Pancreas (tissue), 10 donors: Measurements from ENCODE around the gene JPH2. TPM values are rescaled to one million over a fixed set of nuclear protein-coding genes. Genes with fewer than 3 reads are reported as not detected.
A peak's percentile ranks its signal among the peaks of the same experiment; 100 is the strongest.

ENCODE experiments used
- ATAC-seq, 4 donors: fragments of 200-7000 bp; cut with Tn5 transposase; one replicate each; pipeline versions ENCODE4 v1.8.0 to v1.9.1; 2020; ENCODE audit warnings: mild to moderate bottlenecking in 4 of 4, moderate library complexity in 4 of 4
- DNase-seq, 6 donors: peaks; one replicate each; pipeline ENCODE4 v3.0.0-alpha.2; 2020
- FAIRE-seq: peaks from 2 replicates; lab custom pipeline; 2012; peaks lifted over from hg19 to GRCh38; lab: Jason Lieb, UNC
- H3K27ac ChIP-seq, 4 donors: fragments of 200-600 bp; sonication (generic); 1 replicate in 3 of 4; 2 replicates in 1 of 4; pipeline versions ENCODE4 v1.5.0 to v1.8.0; 2020
- H3K27me3 ChIP-seq, 4 donors: fragments of 200-600 bp; one replicate each; pipeline ENCODE4 v1.8.0; 2021
- H3K36me3 ChIP-seq, 3 donors: fragments of 200-600 bp; sonication (generic) in 1 of 3; one replicate each; pipeline versions ENCODE4 v1.5.0 to v1.8.0; 2020 to 2021
- H3K4me1 ChIP-seq, 3 donors: fragments of 200-600 bp; one replicate each; pipeline ENCODE4 v1.8.0; 2021
- H3K4me3 ChIP-seq, 4 donors: fragments of 200-600 bp; sonication (generic) in 2 of 4; one replicate each; pipeline versions ENCODE4 v1.5.0 to v1.8.0; 2020 to 2021
- H3K9me3 ChIP-seq, 4 donors: fragments of 200-600 bp; one replicate each; pipeline ENCODE4 v1.8.0; 2021
- WGBS, 2 donors: extraction: QIAGEN DNeasy Blood & Tissue Kit; methylation state at CpG; one replicate each; pipeline ENCODE4 v1.1.7; 2013; 5-methylcytosine and 5-hydroxymethylcytosine counted together
- intact Hi-C, 3 donors: fragments of 100-400 bp; cut with DNase I; formaldehyde crosslinking; loops; one replicate each; pipeline versions ENCODE4 v1.11.1 to v1.14.2; 2022
- polyA plus RNA-seq, 2 donors: library from polyadenylated mRNA; stranded (reverse); fragments of 200-250 nt; gene quantifications; one replicate each; pipeline ENCODE4 v1.2.3, GENCODE V29; 2013
- total RNA-seq, 6 donors: library from RNA; stranded (reverse); fragmentation: NEBNext Ultra II Directional in 4 of 6; extraction: Animal tissue kit (Norgen Biotek cat#: 25700) in 4 of 6; gene quantifications; one replicate each; pipeline versions ENCODE4 v1.2.1 to v1.2.4, GENCODE V29; 2021 to 2023
- TF ChIP-seq, protein P1 (sequence below), 4 donors: fragments of 200-600 bp; sonication (generic) in 3 of 4; IDR thresholded peaks; one replicate each; pipeline versions ENCODE4 v1.5.0 to v1.8.0; 2021; ENCODE audit warnings: antibody characterized with exemption in 4 of 4
- donor health status: healthy with polysubstance abuse.
- donor health status: DM: no; HTN: no; CAD: no; lungs with moderate emphysema.
- donor health status: DM: no; HTN: no; CAD: no.
- donor health status: control.
- donor health status: control.
- donor health status: Bipolar disorder and iron deficiency.
- donor health status: DM: yes; HTN: yes; CAD: no.
- donor health status: DM: no; HTN: no; CAD: no.
- donor health status: DM: no; HTN: no; CAD: no.
- donor health status: DM: yes; HTN: yes; CAD: no.

Gene JPH2
- total and polyA plus RNA-seq, 8 donors = 0.09 to 1.1 (median 0.30) TPM

DNA sequence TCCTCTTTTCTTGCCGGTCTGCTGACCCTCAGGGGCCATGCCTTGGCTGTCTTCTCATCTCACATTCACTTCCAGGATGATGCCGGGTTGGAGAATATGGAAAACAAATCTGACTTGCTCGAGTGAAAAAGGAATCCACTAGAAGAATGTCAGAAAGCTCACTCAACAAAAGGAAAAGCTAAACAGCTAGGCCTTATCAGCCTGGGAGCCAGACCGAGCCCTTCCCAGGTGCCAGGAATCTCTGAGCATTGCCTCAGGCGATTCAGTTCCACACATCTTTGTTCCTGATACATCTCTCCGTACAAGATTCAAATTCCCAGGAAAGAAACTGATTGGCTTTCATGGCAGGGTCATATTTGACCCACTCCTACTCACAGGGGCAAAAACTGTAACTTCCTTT is 32.8 kb upstream of the JPH2 start:
- ATAC-seq (peak; percentile 42 to 57 (median 55)), DNase-seq (no peak), FAIRE-seq (no peak)

DNA sequence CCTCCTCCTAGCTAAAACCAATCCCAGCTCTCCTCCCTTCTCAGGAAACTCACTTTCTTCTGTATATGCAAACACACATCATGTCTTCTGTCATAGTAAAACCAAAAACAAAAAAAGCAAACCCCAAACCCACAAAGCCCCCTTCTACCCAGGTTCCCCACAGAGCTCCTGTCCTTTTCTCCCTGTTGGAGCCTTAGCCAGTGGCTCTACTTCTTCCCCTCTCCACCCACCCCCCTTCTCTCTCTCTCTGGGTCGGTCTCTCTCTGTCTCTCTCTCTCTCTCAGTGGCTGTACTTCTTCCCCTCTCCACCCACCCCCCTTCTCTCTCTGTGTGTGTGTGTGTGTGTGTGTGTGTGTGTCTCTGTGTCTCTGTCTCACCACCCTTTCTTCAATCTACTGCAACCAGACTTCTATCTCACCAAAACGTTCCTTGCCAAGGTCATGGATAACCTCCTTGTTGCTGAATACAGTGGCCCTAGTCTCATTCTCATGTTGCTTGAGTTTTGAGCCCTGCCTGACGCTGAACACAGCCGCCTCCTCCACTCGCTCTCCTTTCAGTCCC is 32.3 kb upstream of the JPH2 start:
- Histone ChIP-seq H3K9me3 (no peaks in the 10 kb centered on the region), H3K27me3 (no peaks in the 10 kb centered on the region), H3K4me1 (no peaks in the 10 kb centered on the region), H3K27ac (peak overlapping the region in 1 of 4 donors; percentile 55), H3K4me3 (no peak overlapping the region), H3K36me3 (no peaks in the 10 kb centered on the region)
- 43 to 46% methylated on average over 5 of the region's 5 CpGs for WGBS, 2 donors
- no peak for FAIRE-seq
- no peak for DNase-seq
- intact Hi-C loops = loop anchor here in 2 of 3 donors (5.0 to 10.0 kb wide), 5 partner anchors 93 to 396 kb away; partner anchors contain the start of gene FITM2 (in 2 of the 2)
- TF ChIP-seq, protein P1, sequence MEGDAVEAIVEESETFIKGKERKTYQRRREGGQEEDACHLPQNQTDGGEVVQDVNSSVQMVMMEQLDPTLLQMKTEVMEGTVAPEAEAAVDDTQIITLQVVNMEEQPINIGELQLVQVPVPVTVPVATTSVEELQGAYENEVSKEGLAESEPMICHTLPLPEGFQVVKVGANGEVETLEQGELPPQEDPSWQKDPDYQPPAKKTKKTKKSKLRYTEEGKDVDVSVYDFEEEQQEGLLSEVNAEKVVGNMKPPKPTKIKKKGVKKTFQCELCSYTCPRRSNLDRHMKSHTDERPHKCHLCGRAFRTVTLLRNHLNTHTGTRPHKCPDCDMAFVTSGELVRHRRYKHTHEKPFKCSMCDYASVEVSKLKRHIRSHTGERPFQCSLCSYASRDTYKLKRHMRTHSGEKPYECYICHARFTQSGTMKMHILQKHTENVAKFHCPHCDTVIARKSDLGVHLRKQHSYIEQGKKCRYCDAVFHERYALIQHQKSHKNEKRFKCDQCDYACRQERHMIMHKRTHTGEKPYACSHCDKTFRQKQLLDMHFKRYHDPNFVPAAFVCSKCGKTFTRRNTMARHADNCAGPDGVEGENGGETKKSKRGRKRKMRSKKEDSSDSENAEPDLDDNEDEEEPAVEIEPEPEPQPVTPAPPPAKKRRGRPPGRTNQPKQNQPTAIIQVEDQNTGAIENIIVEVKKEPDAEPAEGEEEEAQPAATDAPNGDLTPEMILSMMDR (IDR thresholded peaks at IDR 0.05) = no peak
- ATAC-seq = no peak

More for the DNA sequence above, 32.8 kb upstream of the JPH2 start:
- Histone ChIP-seq H3K36me3 (no peaks in the 10 kb centered on the region), H3K4me3 (no peak overlapping the region), H3K27me3 (no peaks in the 10 kb centered on the region), H3K27ac (peak overlapping the region in 1 of 4 donors; percentile 55), H3K9me3 (no peaks in the 10 kb centered on the region), H3K4me1 (no peaks in the 10 kb centered on the region)
- intact Hi-C loops = loop anchor here in 2 of 3 donors (5.0 to 10.0 kb wide), 5 partner anchors 93 to 395 kb away; partner anchors contain the start of gene FITM2 (in 2 of the 2)
- 33 to 38% methylated on average over 6 of the region's 6 CpGs for WGBS, 2 donors
- TF ChIP-seq, protein P1 (IDR thresholded peaks at IDR 0.05) = no peak

DNA sequence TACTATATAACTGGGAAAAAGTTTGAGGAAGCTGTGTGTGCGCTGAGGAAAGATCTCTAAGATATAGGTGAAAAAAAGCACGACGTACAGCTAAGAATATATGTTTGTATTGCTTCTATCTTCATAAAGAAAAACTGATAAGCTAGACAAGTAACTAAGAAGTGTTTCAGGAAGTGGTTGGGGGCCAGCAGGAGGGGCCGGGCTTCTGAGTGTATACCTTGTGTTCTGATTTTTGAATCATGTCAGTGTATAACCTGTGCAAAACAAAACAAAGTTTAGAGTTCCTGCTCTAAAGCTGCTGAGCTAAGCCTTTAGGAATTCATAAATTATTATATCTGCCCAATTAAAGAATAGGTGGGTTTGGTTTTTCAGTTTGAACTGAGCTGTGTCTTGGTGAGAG is 31.5 kb upstream of the JPH2 start:
- no peak overlapping the region for H3K27ac ChIP-seq
- DNase-seq (no peak), FAIRE-seq (no peak), ATAC-seq (no peak)
- H3K36me3 ChIP-seq = no peaks in the 10 kb centered on the region
- WGBS, 2 donors = 48% methylated on average over 4 of the region's 4 CpGs
- intact Hi-C loops = loop anchor here in 2 of 3 donors (5.0 to 10.0 kb wide), 5 partner anchors 94 to 396 kb away; partner anchors contain the start of gene FITM2 (in 2 of the 2)
- no peaks in the 10 kb centered on the region for H3K9me3 ChIP-seq
- H3K4me3 ChIP-seq = no peak overlapping the region
- TF ChIP-seq, protein P1 (IDR thresholded peaks at IDR 0.05) = no peak
- H3K27me3 ChIP-seq = no peaks in the 10 kb centered on the region
- H3K4me1 ChIP-seq = no peaks in the 10 kb centered on the region

DNA sequence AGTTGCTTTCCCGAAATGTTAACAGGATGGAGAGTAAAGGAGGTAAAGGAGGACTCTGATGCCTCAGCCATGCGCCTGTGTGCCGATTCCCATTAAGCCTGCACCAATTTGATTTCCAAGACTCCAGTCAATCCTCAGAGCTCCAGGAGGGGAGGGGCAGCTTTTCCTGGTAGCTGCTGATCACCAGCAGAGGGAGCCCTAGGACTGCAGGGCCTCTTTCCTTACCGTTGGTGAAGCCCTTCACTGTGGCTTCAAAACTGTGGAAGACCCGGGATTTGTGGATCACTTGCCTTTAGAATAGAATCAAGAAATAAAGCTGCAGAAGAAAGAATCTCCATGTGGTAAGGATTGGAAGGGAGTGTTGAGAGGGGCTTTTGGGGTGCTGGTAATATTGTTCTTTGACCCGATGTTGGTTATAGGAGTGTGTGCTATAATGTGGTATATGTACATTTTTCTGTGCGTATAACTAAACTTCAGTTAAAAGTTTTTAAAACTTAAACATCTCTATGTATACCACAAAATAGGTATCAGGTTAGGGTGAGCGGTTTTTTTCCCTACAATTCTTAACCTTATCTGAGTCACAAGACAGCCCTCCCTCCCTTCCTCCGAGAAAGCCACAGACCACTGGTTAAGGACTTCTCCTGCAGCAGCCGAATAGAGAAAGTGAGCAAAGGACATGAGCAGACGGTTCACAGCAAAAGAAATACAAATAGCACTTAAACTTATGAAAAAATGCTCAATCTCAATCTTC is 30.5 kb upstream of the JPH2 start:
- TF ChIP-seq, protein P1 (IDR thresholded peaks at IDR 0.05) = peak; percentile 80 to 86 (median 86)
- ATAC-seq (peak; percentile 70 to 89 (median 87)), FAIRE-seq (no peak), DNase-seq (peak; percentile 62 to 79 (median 72))
- Histone ChIP-seq H3K9me3 (no peaks in the 10 kb centered on the region), H3K4me3 (no peak overlapping the region), H3K36me3 (no peaks in the 10 kb centered on the region), H3K27me3 (no peaks in the 10 kb centered on the region), H3K4me1 (peaks cover 0 to 2% (median 0%) of the 10 kb centered on the region in 3 donors), H3K27ac (no peak overlapping the region)
- intact Hi-C loops = loop anchor here in 2 of 3 donors (5.0 to 10.0 kb wide), 5 partner anchors 95 to 397 kb away; partner anchors contain the start of gene FITM2 (in 2 of the 2)
- WGBS, 2 donors = 33 to 37% methylated on average over 11 of the region's 11 CpGs
